ENCODE results near the gene C6orf47.
A peak's percentile ranks its signal among the peaks of the same experiment; 100 is the strongest.

The C6orf47 gene

DNA sequence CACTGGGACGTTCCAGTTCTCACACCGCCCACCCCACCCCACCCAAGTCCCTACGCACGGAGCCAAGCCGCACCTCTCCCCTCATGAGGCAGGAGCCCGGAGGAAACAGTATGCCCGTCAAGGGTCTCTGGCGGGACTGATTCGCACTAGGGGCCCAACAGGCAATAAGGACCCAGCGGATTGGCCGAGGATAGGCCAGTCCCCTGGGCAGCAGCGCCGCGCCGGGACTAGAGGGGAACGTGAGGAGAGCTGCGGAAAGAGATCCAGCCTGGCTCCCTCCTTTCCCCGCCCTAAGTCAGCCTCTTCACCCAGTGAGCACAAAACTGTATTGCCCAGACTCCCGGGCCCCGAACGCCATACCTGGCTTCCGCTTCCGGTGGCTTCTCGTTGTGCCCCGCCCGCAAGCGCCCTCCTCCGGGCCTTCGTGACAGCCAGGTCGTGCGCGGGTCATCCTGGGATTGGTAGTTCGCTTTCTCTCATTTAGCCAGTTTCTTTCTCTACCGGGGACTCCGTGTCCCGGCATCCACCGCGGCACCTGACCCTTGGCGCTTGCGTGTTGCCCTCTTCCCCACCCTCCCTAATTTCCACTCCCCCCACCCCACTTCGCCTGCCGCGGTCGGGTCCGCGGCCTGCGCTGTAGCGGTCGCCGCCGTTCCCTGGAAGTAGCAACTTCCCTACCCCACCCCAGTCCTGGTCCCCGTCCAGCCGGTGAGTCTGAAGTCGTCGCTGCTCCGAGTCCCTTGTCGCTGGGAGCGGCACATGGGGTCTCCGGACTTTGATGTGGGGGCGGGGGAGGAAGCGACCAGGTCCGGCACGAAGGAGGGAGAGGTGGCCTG is 5.1 kb upstream of the C6orf47 start, which contains the start of gene CSNK2B:
TSS of gene CSNK2B (plus strand) at position 580 of the 836 bp plus-strand sequence. CDS start 752 bp downstream, outside the sequence.
- DNase-seq (ENCODE audit: insufficient read length) (peak; percentile 97), FAIRE-seq (peak; percentile 82)
- TF ChIP-seq TAF1 (IDR thresholded peaks at IDR 0.05; ENCODE audit: borderline replicate concordance, low read depth, low read length) (peak; percentile 85), POLR2AphosphoS5 (IDR thresholded peaks at IDR 0.05; ENCODE audit: low read depth, low read length) (peak; percentile 97), POLR2A (IDR thresholded peaks at IDR 0.05; ENCODE audit: low read depth, low read length) (peak; percentile 97)

DNA sequence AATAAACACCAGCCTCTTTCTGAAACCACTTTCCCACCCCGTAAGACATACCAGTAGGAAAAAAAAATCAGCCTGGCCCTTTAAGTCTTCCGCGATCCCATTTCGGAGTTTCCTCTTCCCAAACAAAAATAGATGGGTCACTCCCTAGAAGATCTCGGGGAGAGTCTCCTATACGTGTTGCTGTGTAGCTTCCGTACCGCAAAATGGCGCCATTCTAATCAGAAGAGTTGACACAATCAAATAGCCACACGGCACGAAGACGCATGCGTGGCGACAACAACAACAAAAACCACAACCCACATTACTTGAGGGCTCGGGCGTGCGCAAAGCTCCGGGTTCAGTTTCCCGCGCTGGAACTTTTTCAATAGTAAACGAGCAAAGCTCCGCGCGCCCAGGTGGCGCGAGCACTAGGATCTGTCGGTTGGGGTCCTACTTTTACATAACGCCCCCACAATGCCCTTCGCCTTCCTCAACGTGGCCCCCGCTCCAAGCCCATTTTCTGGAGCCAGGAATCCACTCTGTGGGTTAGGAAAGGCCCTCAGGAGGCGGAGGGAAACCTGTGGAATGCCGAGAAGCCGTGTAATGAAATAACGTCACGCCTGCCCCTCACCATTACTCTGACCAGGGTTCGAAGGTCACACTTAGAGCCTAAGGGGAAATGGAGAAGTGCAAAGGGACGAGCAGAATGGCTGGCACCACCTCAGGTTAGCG is 4.4 kb upstream of the C6orf47 start, which contains the start of gene GPANK1:
TSS of gene GPANK1 (minus strand) at position 208 of the 711 bp plus-strand sequence. CDS start 519 bp downstream, outside the sequence.
- FAIRE-seq (peak; percentile 74), DNase-seq (ENCODE audit: insufficient read length) (peak; percentile 64)
- TF ChIP-seq TAF1 (IDR thresholded peaks at IDR 0.05; ENCODE audit: borderline replicate concordance, low read depth, low read length) (no peak; the same call in 1 of the 2 replicates), POLR2A (IDR thresholded peaks at IDR 0.05; ENCODE audit: low read depth, low read length) (no peak), POLR2AphosphoS5 (IDR thresholded peaks at IDR 0.05; ENCODE audit: low read depth, low read length) (peak; percentile 91)

DNA sequence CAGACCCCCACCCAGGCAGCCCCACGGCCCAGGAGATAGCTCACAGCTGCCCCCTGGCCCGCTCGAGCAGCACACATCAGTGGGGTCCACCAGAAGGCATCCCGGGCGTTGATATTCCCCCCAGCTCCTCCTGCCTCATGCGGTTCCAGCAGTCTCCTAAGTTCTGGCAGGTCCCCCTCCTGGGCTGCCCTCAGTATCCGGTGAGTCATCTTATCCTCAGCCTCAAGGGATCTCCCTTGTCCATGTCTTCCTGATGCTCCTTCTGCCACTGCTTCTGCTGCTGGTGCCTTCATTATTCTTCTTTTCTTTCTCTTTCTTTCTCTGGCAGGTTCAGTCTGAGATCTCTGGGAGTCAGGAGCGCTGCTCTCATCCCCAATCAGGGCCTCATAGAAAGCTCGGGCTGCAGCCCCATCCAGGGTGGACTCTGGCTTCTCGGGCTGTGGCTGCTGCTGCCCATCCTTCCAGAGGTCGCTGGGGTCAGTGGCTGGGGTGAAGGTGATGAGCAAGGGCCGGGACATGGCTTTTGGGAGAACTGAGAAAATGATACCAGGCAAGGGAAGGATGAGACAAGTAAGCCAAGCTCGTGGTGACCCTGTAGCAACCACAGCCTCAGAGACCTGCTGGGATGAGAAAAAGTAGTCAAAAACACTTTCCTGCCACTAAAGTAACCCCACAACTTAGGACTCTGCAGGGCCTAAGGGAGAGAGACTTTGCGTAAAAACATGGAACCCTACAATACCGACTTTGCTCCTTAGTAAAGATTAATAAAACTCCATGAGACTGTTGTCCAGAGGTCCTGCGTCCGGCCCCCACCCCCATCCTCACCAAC is 3.6 kb upstream of the C6orf47 start:
- FAIRE-seq, result no peak
- TF ChIP-seq POLR2A (IDR thresholded peaks at IDR 0.05; ENCODE audit: low read depth, low read length), result no peak
- TF ChIP-seq TAF1 (IDR thresholded peaks at IDR 0.05; ENCODE audit: borderline replicate concordance, low read depth, low read length), result no peak
- no peak for TF ChIP-seq POLR2AphosphoS5 (IDR thresholded peaks at IDR 0.05; ENCODE audit: low read depth, low read length)
- no peak for DNase-seq (ENCODE audit: insufficient read length)

DNA sequence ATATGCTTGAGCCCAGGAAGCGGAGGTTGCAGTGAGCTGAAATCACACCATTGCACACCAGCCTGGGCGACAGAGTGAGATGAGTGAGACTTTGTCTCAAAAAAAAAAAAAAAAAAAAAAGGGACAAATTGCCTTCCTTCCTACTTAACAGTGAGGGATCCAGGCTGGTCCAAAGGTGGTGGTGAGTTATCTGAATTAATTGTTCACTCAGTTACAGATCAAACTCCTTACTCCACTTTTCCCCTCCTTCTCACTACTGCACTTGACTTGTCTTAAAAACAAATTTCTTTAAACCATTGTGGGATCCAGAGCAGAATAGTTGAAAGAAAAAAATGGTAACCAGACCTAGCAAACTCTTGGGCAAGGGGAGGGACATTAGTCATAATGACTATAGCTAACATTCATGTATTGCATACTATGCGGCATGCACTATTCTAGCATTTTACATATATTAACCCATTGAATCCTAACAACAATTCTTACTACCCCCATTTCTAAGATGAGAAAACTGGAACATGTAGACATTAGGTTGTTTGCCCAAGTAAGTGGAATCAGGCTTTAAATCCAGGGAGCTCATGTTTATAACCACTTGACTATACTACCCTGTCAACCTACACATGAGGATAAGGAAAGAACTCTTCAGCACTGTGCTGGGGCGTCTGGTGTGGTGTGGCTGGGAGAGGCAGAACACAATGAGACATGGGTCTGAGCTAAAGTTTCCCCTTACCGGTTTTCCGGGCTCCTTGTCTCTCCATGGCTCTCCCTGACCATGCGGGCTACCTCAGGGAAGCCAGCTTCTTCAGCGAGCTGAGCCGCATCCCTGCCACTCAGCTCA is 2.8 kb upstream of the C6orf47 start:
- DNase-seq (ENCODE audit: insufficient read length) (no peak), FAIRE-seq (no peak)
- TF ChIP-seq TAF1 (IDR thresholded peaks at IDR 0.05; ENCODE audit: borderline replicate concordance, low read depth, low read length) (no peak), POLR2A (IDR thresholded peaks at IDR 0.05; ENCODE audit: low read depth, low read length) (no peak), POLR2AphosphoS5 (IDR thresholded peaks at IDR 0.05; ENCODE audit: low read depth, low read length) (no peak)

DNA sequence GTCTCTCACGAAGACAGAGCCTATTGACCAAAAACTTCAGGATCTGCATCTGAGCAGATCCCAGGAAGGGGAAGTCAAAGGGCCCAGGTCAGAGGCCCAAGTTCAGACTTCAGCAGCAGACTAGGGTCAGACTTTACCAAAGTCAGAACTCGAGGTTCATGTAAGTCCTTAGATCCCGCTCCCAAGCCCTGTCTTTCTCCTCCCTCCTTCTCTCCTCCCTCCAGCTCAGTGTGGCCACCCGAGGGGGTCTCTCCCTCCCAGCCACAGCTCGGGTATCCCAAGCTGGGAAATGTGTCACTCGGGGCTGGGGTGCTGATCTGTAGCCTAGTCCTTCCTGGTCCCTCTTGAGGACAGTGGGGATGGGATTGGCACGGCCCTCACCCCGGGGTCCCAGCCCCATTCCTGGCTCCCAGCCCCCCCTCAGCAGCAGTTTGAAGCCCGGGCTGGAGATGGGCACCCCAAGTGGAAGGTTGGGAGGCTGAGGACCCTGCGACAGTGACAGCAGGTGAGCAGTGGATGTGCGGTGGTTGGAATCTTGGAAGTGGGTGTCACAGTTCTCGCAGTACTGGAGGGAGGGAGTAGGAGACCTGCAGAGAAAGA is 1.6 kb upstream of the C6orf47 start:
- no peak for FAIRE-seq
- DNase-seq (ENCODE audit: insufficient read length), result no peak
- TF ChIP-seq POLR2A (IDR thresholded peaks at IDR 0.05; ENCODE audit: low read depth, low read length), result no peak; the same call in 1 of the 2 replicates
- TF ChIP-seq TAF1 (IDR thresholded peaks at IDR 0.05; ENCODE audit: borderline replicate concordance, low read depth, low read length), result no peak
- TF ChIP-seq POLR2AphosphoS5 (IDR thresholded peaks at IDR 0.05; ENCODE audit: low read depth, low read length), result no peak

DNA sequence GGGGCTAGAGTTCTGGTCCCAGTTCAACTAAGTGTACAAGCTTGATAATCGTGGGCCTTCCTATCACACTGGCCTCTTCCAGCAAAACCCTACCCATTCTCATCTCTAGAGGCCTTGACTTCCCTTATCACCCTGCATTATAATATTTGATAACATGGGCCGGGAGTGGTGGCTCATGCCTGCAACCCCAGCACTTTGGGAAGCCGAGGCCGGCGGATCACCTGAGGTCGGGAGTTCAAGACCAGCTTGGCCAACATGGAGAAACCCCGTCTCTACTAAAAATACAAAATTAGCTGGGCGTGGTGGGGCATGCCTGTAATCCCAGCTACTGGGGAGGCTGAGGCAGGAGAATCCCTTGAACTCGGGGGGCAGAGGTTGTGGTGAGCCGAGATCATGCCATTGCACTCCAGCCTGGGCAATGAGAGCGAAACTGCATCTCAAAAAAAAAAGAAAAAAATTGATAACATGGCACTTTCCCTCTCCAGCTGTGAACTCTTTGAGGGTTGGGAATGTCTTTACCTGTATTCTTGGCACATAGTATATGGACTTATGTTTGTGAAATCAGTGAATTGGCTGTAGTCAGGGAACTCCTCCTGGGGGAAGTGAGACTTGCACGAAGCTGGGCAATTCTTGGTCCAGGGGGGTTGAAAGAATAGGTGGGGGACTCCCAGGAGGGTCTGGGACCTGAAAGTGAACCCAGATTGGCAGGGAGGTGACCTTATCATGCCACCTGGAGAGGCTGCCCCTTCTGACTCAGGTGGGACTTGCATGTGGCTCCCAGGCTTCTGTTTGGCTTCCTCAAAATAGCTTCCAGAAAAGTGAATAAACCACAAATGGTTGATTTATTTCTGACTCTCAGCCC is 915 bp upstream of the C6orf47 start:
- no peak for FAIRE-seq
- no peak for DNase-seq (ENCODE audit: insufficient read length)
- 0 out of 2 replicates have a peak, but pooled peaks have one; percentile 1 for TF ChIP-seq POLR2A (IDR thresholded peaks at IDR 0.05; ENCODE audit: low read depth, low read length)
- no peak for TF ChIP-seq POLR2AphosphoS5 (IDR thresholded peaks at IDR 0.05; ENCODE audit: low read depth, low read length)

DNA sequence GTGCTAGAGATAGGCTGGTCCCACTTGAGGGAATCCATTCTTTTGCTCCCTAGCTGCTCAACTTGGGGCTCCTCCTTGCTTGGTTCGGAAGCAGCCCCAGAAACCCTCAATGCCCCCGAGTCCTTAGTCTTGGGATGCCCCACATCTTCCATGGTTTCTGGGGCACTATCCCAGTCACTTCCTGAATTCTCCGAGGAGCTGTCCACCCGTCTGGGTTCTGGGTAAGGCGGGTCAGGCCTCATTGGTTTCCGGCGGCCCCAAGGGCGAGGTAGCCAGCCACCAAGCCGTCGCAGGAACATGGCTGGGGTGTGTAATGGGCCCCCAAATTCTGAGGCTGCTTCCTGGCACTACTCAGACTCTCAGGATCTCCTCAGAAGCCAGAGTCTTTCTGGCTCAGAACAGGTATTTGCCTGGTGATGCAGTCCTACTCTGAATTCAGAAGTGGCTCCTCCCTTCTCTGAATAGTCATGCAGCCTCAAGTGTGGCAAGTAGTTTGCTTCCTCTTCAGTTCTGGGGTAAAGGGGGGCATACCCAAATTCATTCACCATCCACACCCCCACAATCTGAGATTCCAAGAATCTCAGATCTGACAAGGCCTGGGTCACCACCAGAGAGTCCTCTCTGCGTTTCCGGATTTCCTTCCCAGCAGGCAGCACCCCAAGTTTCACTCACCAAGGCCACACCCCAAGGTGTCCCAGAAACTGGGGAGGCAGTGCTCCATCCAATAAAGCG is 763 bp downstream of the C6orf47 start:
- FAIRE-seq (peak; percentile 38), DNase-seq (ENCODE audit: insufficient read length) (no peak)
- TF ChIP-seq TAF1 (IDR thresholded peaks at IDR 0.05; ENCODE audit: borderline replicate concordance, low read depth, low read length) (no peak), POLR2AphosphoS5 (IDR thresholded peaks at IDR 0.05; ENCODE audit: low read depth, low read length) (no peak), POLR2A (IDR thresholded peaks at IDR 0.05; ENCODE audit: low read depth, low read length) (no peak)

DNA sequence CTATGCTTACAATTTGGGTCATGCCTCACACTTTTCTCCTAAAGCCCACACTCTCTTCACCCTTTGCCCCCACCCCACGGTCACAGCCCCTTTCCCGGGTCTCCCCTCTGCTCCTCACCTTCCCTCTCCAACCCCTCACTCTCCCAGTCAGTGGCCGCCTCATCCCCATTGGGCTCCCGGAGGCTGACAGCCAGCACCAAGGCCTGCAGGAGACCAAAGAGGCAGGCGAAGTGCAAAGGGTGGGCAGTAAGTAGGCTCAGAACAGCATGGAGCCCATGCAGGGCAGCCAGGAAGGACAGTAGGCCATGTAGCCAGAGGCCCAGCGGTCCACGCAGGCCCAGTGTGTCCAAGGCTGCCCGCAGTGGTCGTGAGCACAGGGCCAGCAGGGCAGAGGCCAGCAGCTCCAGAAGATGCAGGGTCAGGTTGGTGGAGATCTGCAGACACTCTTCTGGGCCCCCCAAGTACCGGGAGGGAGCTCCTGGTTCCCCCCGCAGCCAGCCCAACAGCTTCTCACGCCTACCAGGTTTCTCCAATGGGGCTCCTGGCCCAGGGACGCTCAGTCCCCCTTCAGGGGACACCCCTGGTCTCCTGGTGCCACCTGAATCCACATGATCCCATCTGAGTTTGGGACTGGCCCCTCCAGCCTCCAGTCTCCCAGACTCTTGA is 1.5 kb downstream of the C6orf47 start:
- TF ChIP-seq POLR2A (IDR thresholded peaks at IDR 0.05; ENCODE audit: low read depth, low read length), result no peak
- TF ChIP-seq POLR2AphosphoS5 (IDR thresholded peaks at IDR 0.05; ENCODE audit: low read depth, low read length), result no peak
- TF ChIP-seq TAF1 (IDR thresholded peaks at IDR 0.05; ENCODE audit: borderline replicate concordance, low read depth, low read length), result no peak
- FAIRE-seq, result no peak
- no peak for DNase-seq (ENCODE audit: insufficient read length)

Data from GM12892 (cell line).